ENCODE measurements around the gene GLG1.
"Not testable (repeated sequence)": the region's sequence is repeated elsewhere in the genome, so short reads cannot be mapped to it uniquely, and the experiment has no call there.

The GLG1 gene

DNA sequence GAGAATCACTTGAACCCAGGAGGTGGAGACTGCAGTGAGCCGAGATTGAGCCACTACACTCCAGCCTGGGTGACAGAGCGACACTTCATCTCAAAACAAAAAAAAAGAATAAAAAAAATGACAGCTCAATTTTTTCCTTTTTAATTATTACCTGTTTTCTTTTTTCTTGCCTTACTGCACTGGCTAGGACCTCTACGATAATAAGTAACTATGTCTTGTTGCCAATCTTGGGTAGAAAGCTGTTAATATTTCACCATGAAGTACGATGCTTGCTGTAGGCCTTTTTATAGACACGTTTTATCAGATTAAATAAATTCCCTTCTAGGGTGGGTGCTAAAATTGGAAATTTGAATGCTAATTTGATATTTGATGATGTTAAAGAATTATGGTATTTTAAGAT, 82.8 kb downstream of the GLG1 start:
- DNase-seq = no peak

DNA sequence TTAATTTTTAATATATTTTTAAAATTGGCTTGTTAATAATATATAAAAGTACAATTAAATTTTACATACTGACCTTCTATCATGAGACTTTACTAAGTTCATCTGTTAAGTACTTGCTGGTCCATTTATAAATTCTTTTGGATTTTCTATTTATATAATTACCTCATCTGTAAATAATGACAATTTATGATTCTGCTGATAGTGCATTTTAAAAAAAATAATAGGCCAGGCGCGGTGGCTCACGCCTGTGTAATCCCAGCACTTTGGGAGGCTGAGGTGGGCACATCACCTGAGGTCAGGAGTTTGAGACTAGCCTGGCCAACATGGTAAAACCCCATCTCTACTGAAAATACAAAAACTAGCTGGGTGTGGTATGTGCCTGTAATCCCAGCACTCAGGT, 83.2 kb downstream of the GLG1 start:
- DNase-seq = not testable (repeated sequence)

DNA sequence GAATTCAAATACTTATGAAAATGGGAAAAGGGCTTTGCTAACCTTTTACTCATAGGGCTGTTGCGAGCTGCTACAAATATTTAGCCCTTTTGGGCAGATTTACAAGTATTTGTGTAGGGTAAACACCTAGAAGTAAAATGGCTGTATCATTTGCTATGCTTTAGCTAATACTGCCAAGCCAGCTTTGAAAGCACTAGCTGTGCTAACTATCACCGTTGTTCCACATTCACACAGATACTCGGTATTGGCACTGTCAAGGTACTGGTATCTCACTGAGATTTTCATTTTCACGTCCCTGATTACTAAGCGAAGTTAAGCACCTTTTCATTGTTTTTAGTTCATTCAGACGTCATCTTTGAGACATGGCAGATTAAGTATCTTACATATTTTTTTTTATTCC, 84.8 kb downstream of the GLG1 start:
- peak; percentile 6 for DNase-seq

DNA sequence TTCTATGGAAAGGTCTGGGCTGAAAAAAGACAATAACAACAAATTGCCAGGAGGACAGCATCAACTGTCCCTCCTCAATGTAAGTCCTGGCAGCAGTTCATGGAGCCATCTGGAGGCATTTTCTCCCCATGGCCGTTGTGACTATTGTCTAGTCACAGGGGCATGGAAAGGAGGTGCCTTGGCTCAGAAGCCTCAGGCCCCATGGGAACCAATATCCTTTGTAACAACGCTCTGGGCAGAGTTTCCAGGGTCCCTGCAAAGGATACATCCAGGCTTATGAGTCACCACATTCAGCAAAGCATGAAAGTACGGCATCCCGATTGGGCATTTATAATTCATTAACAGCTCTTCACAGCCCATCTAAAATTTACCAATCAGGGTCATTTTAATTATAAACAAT, 85.2 kb downstream of the GLG1 start:
- peak; percentile 59 for DNase-seq

DNA sequence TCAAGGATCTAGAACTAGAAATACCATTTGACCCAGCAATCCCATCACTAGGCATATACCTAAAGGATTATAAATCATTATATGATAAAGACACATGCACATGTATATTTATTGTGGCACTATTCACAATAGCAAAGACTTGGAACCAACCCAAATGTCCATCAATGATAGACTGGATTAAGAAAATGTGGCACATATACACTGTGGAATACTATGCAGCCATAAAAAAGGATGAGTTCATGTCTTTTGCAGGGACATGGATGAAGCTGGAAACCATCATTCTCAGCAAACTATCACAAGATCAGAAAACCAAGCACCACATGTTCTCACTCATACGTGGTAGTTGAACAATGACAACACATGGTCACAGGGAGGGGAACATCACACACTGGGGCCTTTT, 88.0 kb downstream of the GLG1 start:
- DNase-seq = not testable (repeated sequence)

DNA sequence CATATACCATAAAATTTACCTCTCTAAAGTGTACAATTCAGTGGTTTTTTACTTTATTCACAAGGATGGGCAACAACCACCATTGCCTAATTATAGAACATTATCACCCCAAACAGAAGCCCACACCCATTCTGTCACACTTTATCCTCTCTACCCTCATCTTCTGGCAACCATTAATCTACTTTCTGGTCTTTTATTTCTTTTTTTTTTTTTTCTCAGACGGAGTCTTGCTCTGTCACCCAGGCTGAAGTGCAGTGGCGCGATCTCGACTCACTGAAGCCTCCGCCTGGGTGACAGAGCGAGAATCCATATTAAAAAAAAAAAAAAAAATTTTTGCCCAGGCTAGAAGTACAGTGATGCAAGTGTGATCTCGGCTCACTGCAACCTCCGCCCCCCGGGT, 95.0 kb downstream of the GLG1 start:
- no peak for DNase-seq

DNA sequence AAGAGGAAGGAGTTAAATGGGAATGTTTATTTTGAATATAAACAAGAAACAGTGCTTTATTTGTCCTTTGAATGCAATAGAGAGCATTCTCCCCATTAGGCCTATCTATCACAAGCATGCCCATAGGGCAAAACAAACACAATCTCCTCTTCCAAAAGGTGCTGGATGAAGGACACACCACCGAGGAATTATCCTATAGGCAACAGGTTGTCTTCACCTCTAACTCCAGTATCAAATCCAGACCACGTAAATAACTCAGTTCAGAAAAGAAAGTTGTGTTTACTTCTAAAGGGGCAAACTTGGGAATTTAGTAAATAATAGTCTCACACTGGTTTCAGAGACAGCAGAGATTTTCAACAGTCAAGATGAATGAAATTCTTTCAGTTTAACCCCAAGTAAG, 101.9 kb downstream of the GLG1 start:
- no peak for DNase-seq

DNA sequence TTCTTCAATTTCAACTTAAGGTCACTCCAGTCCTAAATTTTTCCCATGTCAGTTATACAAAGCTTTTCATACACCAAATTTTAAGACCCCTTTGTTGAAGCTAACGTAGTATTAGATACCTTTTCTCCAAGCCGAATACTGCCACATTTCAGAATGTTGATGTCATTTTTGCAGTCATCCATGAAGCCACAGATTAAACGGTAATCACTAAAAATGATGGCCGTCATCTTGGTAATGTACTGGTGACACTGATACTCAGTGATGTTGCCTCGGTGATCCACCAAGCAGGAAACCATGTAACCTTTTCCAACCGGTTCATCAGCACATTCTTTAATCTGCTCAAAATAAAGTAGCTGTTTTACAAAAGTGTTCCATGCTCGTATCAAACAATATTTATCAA, 103.5 kb downstream of the GLG1 start:
- DNase-seq = no peak

DNA sequence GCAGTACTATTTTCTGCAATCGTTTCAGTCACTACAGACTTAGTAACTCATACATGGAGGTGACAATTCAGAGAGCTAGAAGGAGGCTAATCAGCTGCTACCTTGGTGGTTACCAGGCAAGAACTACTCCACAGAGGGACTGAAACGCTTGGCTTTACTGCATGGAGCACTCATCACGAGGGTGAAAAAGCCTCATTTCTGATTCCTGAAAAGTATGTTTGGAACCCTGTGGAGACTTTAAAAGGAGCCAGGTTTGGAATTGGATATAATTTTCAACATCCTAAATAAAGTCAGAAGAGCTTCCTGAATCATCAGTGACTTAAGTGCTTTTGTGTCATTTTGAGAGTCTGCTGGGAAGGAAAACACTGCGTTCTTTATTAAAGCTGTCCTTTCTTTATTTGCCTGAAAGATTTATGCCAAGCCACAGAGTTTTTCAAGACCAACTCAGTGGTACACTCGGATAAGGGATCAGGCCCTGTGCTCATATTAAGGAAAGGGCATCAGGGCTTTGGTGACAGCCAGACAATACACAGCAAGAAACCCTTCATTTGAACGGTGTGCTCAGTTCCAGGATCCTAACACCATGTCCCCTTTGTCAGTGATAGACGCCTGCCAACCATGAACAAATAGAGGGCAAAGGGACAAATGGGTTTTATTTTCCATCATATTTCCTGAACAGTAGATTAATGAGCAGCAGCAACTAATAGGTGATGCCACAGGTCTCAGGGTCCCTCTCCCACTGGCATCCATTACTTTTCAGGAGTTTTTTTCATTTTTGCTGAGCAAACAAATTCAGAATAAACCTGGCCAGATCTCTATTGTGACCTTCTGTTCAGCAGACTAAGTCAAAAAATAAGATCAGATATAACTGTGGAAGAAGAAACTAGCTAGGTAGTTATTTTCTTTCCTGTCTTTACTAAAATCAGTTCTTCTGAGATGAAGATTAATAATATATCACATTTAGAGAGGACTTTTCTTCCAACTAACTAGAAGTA, 105.1 kb downstream of the GLG1 start:
- no peak for DNase-seq

DNA sequence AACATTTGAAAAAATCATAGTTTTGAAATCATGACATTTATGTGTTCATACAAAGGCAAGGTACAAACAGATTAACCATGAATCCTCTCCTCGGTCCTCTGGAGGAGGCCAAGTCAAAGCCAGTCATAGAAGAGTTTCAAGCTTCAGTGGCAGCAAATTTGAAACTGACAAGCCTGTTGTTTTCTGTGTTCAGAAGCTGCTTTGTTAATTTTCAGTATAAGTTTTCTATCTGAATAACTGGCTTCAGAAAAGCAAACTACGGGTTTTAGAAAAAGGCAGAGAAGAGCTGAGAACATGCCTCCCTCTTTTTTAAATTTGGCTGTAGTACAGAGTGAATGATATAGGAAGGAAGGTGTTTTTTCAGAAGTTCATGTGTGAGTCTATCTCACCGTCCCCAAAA, 106.0 kb downstream of the GLG1 start:
- DNase-seq = no peak

DNA sequence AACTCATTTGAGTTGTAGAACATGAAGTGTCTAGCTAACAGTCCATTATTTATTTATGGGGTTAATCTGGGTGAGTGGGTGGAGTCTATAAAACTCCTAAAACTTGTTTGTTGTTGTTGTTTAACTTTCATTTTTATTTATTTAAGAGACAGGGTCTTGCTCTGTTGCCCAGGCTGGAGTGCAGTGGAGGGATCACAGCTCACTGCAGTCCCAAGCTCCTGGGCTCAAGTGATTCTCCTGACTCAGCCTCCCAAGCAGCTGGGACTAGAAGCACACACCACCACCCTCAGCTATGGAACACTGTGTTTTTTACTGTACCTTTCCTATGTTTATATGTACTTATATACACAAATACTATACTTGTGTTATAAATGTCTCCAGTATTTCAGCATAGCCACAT, 107.8 kb downstream of the GLG1 start:
- DNase-seq = no peak

DNA sequence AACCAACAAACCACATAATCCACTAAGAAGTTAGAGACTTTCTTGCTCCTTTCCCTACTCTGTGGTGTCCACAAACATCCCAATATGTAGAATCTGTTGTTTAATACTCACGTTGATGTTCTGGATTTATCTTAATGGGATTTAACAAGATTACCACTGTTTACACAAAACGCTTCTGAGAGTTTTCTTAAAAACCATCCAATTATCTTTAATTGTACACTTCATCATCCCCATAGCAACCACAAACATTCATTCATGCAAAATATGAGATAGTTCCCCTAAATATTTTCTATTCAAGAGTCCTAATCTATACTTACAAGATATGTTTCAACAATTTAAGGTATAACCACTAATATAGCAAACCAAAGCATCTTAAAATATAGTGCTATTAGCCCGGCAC, 109.2 kb downstream of the GLG1 start:
- no peak for DNase-seq

DNA sequence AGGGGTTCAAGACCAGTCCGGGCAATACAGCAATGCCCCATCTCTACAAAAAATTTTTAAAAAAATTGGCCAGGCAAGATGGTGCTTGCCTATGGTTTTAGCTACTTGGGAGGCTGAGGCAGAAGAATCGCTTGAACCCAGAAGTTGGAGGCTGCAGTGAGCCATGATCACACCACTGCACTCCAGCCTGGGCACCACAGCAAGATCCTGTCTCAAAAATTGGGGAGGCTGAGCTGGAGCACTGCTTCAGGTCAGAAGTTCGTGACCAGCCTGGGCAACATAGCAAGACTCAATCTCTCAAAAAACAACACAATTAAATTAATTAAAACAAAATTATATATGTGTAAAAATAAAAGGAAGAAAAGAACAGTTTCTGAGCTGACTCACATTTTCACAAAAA, 110.9 kb downstream of the GLG1 start:
- DNase-seq = no peak

DNA sequence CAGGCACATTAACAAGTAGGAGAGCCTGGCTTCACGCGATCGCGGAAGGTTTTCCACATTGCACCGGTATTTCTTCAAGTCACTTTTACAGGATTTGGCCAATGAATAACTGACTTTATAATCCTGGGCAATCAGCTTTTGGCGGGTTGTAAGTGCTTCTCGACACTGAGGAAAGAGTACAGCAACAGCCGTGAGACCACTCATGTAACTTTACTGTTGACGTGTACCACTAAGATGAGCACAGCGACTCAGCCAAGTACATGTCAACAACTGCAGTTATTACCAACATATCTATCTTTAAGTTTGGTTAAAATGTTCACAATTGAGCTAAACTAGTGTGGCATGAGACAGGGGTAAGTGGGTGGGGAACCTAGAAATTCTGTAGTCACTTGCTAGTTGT, 113.9 kb downstream of the GLG1 start:
- no peak for DNase-seq

DNA sequence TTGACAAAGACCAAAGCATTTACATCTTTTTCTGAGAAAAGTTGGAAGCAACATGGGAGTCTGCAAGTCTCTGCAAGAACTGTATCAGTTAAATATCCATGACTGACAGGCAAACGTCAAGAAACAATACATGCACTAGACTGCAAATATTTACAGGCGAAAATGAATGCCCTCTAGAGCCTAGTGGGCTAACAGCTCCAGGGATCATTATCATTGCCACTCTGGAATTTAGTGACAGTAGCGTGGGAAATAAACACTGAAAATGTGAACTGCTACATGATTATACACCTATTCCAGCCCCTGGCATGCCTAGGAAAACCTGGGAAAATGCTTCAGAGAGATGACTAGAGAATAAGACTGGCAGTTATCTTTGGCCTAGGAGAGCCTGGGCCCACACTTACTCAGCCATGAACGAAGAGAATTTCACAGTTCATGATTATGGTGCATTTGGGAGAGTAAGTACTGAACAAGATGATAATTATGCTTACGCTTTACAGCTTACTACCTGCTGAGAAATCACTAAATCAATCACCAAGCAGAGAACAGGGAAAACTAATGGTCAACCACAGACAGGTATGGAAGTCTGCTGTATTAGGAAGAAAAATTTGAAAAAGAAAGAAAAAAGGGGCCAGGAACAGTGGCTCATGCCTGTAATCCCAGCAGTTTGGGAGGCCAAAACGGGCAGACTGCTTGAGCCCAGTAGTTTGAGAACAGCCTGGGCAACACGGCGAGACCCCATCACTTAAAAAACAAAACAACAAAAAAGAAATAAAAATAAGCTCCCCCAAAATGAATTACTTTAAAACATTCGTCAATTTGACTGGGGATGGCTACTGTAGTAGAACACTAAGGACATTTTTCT, 119.0 kb downstream of the GLG1 start:
- no peak for DNase-seq

DNA sequence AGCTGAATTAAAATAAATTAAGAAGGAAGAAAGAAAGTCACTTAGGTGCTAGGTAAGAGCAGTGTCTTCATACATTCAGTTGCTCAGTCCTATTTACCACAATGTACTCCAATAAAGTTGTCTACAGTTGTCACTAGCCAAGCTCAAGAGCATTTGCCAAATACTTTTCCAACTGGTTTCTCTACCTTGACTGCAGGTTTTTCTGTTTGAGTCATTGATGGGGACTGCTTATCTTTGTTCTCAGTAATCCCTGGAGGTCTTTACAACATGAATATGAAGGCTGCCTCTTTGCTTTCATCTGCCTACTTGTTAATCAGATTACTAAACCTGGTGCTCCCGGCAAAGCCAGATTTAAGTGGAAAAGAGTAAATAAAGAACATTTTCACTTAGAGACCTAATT, 121.0 kb downstream of the GLG1 start:
- DNase-seq = no peak

DNA sequence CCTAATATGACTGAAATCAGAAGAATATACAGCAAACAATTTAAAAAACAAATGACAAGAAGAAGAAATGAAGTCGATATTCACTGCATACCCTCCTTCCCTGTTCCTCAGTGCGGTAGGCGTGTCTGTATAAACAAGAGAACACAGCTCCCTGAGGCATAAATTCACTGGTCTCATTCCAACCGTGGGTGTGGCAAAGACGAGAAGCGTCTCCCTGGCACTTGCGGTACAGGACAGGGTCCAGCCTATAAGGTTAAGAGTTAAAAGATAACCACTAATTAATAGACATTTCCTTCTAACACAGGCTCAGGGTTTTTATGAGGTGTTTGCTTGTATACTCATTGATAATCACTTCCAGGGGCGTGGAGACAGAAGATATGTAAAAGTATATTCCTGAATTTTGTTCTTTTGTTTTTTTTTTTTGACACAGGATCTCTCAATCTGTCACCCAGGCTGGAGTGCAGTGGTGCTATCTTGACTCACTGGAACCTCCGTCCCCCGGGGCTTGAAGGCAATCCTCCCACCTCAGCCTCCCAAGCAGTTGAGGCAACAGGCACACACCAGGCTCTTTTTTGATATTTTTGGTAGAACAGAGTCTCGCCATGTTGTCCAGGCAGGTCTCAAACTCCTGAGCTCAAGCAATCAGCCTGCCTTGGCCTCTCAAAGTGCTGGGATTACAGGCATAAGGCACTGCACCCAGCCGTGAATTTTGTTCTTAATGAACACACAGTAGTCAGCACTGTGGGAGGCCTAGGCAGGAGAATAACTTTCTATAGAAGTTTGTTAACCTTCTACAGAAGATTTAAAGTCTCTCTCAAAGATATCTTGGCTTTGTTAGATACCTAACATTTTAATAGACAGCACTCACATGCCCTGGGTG, 126.5 kb downstream of the GLG1 start:
- DNase-seq = peak; percentile 82

DNA sequence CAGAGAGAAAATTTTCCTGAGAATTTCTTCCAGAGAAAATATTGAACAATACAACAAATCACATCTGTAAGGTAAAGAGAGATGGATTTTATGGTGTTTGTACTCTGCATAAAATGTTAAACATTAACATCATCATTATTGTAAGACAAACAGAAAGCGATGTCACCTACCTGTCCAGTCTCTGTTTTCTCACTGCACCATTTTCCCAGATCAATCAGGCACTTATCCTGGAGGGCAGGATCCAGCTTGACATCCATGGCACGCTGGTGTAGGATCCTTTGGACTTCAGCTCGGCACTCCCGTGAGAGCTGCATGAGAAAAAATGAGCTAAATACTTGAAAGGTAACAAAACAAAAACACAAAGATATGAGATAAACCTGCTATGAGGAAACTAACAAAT, 129.7 kb downstream of the GLG1 start:
- DNase-seq = no peak

DNA sequence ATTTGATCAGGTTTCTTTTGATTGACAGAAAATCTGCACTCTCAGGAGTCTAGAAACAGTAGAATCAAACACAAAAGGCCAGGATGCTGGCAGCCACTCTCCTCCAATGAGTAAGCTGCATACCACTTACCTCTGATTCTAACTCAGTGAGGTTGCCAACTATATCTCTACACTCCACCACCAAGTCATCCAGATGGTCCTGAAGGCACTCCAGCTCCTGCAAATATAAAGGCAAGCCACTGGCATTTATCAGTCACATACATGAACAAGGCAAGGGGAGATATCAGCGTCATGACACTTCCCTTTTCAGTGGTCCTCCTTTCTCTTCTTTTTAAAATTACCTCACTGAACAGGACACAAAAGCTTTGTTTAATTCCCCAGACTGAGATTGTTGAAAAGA, 132.5 kb downstream of the GLG1 start:
- DNase-seq = no peak

DNA sequence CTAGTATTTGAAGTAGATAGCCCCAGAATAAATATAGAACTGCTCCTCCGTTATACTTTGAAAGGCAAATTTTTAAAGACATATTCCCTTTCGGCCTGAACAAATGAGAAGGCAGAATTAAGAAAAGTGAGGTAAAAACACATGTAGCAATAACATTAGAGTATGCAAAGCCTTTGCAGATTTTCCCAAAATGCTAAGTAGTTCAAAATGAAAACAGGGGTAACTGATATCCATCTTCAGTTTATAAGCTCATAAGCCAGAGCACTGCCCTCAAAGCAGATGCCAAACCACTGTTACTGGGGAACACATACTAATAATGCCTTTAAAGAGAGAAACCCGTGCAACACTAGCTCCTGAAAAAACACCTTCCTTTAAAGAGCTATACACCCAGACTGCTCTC, 134.4 kb downstream of the GLG1 start:
- DNase-seq = no peak

DNA sequence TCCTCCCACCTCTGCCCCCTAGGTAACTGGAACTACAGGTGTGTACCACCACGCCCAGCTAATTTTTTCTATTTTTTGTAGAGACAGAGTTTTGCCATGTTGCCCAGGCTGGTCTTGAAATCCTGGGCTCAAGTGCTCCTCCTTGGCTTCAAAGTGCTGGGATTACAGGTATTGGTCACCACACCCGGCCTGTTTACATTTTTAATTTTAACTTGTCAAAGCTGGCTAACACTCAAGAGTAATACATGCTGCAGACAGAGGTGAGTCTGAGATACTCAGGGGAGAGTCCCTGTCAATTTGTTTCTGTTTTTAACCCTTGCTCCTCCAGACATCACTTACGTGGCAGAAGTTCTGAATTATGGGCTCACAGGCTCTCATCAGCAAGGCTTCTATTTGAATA, 134.9 kb downstream of the GLG1 start:
- DNase-seq = no peak

DNA sequence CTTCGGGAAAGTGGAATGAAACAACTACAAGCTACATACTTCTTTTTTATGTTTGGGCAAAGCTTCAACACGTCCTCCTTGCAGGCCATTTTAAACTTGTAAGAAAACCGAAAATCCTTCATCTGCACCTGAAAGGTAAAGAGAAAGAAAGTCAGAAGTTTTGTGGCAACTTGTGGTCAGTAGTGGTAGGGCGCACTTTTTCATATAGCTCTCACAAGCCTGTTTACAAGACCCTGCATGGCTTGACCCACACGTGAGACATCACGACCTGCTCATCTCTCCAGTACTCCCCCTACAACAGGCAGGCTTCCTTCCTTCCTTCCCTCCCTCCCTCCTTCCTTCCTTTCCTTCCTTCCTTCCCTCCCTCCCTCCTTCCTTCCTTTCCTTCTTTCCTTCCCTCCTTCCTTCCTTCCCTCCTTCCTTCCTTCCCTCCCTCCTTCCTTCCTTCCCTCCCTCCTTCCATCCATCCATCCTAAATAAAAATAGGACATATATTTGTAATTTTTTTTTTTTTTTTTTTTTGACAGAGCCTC, 136.9 kb downstream of the GLG1 start:
- no peak for DNase-seq

Data from EL (cell line).